Measurements from ENCODE around the gene GPR35.

The GPR35 gene

DNA sequence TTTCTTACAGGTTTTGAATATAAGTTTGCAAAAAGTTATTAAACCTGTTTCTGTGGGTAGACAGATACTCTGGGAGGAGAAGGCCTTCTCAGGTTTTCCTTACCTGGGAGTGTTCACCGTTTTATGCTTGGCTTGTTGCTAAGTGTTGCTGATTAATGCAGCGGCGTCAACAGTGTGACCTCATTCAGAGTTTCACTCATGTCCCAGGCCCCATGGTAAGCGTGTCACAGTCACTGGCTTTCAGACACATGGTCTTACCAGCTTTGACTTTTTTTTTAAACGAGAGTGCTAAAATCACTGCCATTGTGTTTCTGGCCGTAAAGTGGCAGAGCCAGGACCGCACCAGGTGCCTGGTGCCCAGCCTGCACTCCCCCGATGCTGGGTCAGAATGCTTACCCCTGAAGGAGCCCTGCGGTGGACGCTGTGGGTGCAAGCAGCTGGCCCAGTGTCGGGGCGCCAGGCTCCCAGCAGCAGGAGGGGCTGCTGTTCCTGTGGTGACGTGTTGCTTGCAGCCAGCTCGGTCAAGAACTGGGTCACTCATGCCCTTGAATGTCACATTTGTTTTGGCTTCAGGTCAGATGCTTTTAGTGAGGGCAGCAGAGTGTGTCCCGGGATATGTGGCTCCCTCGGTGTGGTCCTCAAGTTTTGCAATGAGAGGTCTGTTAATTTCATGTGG is 35.3 kb upstream of the GPR35 start:
- H3K4me3 ChIP-seq (ENCODE audit: low read depth, low read length), result no peak overlapping the region
- H3K27me3 ChIP-seq (ENCODE audit: control insufficient read depth, insufficient read depth, low read length), result no peaks in the 10 kb centered on the region
- H3K36me3 ChIP-seq (ENCODE audit: control insufficient read depth, insufficient read depth, low read length), result peaks cover 41% of the 10 kb centered on the region
- H3K27ac ChIP-seq (ENCODE audit: low read depth, low read length), result no peak overlapping the region
- H3K4me1 ChIP-seq (ENCODE audit: control insufficient read depth, insufficient read depth, low read length), result peaks cover 13% of the 10 kb centered on the region
- no peak overlapping the region for H3K9ac ChIP-seq (ENCODE audit: low read length)
- H3K9me3 ChIP-seq (ENCODE audit: control insufficient read depth, insufficient read depth, low read depth, low read length), result no peaks in the 10 kb centered on the region

DNA sequence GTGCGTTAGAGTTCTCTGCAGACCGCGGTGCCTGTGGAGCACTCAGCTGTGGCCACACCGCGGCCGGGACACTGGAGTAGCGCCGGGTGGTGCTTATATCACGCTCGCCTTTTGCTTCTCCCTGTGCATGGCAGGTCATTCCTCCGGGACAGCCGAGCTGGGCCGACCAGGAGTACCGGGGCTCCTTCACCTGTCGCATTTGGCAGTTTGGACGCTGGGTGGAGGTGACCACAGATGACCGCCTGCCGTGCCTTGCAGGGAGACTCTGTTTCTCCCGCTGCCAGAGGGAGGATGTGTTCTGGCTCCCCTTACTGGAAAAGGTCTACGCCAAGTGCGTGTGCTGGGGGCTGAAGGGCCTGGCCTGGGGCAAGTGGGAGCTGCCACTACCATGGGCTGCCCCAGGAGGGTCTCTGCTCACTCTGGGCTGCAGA is 34.6 kb upstream of the GPR35 start:
- Histone ChIP-seq H3K27me3 (ENCODE audit: control insufficient read depth, insufficient read depth, low read length) (no peaks in the 10 kb centered on the region), H3K9ac (ENCODE audit: low read length) (no peak overlapping the region), H3K4me1 (ENCODE audit: control insufficient read depth, insufficient read depth, low read length) (peaks cover 9% of the 10 kb centered on the region), H3K4me3 (ENCODE audit: low read depth, low read length) (no peak overlapping the region), H3K36me3 (ENCODE audit: control insufficient read depth, insufficient read depth, low read length) (peaks cover 41% of the 10 kb centered on the region), H3K27ac (ENCODE audit: low read depth, low read length) (no peak overlapping the region), H3K9me3 (ENCODE audit: control insufficient read depth, insufficient read depth, low read depth, low read length) (no peaks in the 10 kb centered on the region)

DNA sequence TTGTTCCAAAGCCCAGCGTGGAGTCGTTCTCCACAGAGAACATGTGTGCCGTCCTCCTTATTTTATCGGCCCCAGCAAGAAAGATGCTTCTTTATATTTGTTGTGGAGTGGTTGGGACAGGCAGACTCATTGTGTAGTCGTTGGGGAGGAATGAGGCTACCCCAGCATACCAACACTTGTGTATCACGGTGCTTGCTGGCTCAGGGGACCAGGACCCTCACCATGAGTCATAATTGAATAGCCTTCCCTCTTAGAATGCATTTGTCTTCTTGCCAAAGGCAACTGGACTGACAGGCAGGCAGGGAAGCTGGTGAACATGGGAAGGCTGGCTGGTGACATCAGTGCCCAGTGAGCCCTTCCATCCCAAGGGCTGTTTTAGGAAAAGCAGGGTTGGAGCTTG is 34.1 kb upstream of the GPR35 start:
- Histone ChIP-seq H3K27me3 (ENCODE audit: control insufficient read depth, insufficient read depth, low read length) (no peaks in the 10 kb centered on the region), H3K9ac (ENCODE audit: low read length) (no peak overlapping the region)

DNA sequence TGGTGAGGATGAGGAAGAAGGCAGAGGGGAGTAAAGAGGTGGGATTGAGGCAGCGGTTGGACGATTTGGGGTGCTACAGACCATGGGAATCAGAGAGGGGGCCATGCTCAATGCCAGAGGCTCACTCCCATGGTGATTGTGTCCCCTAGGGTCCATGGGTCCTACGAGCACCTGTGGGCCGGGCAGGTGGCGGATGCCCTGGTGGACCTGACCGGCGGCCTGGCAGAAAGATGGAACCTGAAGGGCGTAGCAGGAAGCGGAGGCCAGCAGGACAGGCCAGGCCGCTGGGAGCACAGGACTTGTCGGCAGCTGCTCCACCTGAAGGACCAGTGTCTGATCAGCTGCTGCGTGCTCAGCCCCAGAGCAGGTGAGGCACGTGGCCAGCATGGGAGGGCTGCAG is 33.5 kb upstream of the GPR35 start:
- no peaks in the 10 kb centered on the region for H3K9me3 ChIP-seq (ENCODE audit: control insufficient read depth, insufficient read depth, low read depth, low read length)
- no peak overlapping the region for H3K4me3 ChIP-seq (ENCODE audit: low read depth, low read length)
- no peak overlapping the region for H3K27ac ChIP-seq (ENCODE audit: low read depth, low read length)
- peaks cover 50% of the 10 kb centered on the region for H3K36me3 ChIP-seq (ENCODE audit: control insufficient read depth, insufficient read depth, low read length)
- peaks cover 9% of the 10 kb centered on the region for H3K4me1 ChIP-seq (ENCODE audit: control insufficient read depth, insufficient read depth, low read length)
- no peaks in the 10 kb centered on the region for H3K27me3 ChIP-seq (ENCODE audit: control insufficient read depth, insufficient read depth, low read length)
- H3K9ac ChIP-seq (ENCODE audit: low read length), result no peak overlapping the region

More for the DNA sequence above, 34.1 kb upstream of the GPR35 start:
- no peak overlapping the region for H3K4me3 ChIP-seq (ENCODE audit: low read depth, low read length)
- no peak overlapping the region for H3K27ac ChIP-seq (ENCODE audit: low read depth, low read length)
- no peaks in the 10 kb centered on the region for H3K9me3 ChIP-seq (ENCODE audit: control insufficient read depth, insufficient read depth, low read depth, low read length)
- peaks cover 9% of the 10 kb centered on the region for H3K4me1 ChIP-seq (ENCODE audit: control insufficient read depth, insufficient read depth, low read length)
- H3K36me3 ChIP-seq (ENCODE audit: control insufficient read depth, insufficient read depth, low read length), result peaks cover 46% of the 10 kb centered on the region

DNA sequence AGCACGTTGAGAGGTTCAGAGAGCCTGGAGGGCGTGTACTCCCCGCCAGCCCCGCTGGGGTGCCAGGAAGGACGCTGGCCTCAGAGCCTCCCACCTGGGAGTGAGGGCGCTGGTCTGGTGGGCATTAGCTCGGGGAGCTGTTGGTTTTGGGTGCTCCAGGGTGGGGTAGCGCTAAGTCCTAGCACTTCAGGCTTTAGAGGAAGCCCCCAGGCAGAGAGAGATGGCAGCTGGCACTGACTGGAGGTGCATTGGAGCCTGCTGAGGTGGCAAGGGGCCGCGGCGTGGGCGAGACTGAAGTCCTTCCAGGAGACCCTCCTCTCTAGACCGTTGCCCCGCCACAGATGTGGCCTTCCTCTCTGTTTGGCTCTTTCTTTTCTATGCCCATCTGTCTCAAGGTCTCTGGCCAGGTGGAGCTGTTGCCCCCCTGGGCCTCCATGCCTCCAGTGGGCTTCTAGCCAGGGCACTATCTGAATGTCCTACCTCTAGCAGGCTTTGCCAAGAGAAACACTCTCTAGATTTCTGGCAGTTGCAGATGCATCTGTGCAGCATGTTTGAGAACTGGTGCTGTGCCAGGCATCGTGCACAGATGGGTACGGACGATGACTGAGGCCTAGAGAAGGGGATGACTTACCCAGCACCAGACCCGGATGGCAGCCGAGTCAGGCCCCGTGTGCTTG is 32.1 kb upstream of the GPR35 start:
- Histone ChIP-seq H3K36me3 (ENCODE audit: control insufficient read depth, insufficient read depth, low read length) (peaks cover 63% of the 10 kb centered on the region), H3K9ac (ENCODE audit: low read length) (no peak overlapping the region), H3K4me1 (ENCODE audit: control insufficient read depth, insufficient read depth, low read length) (no peaks in the 10 kb centered on the region), H3K9me3 (ENCODE audit: control insufficient read depth, insufficient read depth, low read depth, low read length) (no peaks in the 10 kb centered on the region), H3K4me3 (ENCODE audit: low read depth, low read length) (no peak overlapping the region), H3K27ac (ENCODE audit: low read depth, low read length) (no peak overlapping the region), H3K27me3 (ENCODE audit: control insufficient read depth, insufficient read depth, low read length) (no peaks in the 10 kb centered on the region)

DNA sequence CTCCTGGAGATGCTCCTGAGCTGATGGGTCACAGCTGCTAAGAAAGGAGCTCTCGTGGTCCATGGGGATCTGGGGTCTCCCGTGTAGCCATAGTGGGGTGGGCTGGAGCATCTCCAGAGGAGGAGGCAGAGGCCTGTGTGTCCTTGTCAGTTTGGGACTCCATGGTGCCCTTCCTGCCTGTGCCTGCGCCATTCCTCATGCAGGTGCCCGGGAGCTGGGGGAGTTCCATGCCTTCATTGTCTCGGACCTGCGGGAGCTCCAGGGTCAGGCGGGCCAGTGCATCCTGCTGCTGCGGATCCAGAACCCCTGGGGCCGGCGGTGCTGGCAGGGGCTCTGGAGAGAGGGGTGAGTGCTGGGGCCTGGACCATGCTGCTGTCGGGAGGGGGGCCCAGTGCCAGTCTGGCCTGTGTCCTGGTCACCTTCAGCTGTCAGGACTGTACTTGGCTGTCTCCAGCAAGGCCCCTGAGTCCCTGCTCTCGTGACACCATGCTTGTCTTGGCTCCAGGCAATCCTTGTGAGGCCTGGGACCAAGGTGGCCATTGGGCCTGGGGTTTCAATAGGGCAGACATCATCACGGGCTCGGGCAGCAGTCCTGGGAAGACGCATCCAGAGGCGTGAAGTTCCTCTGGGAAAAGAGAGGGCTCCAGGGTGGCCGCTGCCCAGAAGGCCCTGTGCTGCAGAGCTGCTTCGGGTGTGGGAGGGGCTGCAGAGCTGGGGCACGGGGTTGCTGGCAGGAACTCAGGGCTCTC is 31.4 kb upstream of the GPR35 start:
- H3K9ac ChIP-seq (ENCODE audit: low read length), result no peak overlapping the region
- H3K27me3 ChIP-seq (ENCODE audit: control insufficient read depth, insufficient read depth, low read length), result no peaks in the 10 kb centered on the region
- H3K27ac ChIP-seq (ENCODE audit: low read depth, low read length), result no peak overlapping the region
- H3K9me3 ChIP-seq (ENCODE audit: control insufficient read depth, insufficient read depth, low read depth, low read length), result no peaks in the 10 kb centered on the region
- no peaks in the 10 kb centered on the region for H3K4me1 ChIP-seq (ENCODE audit: control insufficient read depth, insufficient read depth, low read length)
- no peak overlapping the region for H3K4me3 ChIP-seq (ENCODE audit: low read depth, low read length)
- peaks cover 68% of the 10 kb centered on the region for H3K36me3 ChIP-seq (ENCODE audit: control insufficient read depth, insufficient read depth, low read length)

DNA sequence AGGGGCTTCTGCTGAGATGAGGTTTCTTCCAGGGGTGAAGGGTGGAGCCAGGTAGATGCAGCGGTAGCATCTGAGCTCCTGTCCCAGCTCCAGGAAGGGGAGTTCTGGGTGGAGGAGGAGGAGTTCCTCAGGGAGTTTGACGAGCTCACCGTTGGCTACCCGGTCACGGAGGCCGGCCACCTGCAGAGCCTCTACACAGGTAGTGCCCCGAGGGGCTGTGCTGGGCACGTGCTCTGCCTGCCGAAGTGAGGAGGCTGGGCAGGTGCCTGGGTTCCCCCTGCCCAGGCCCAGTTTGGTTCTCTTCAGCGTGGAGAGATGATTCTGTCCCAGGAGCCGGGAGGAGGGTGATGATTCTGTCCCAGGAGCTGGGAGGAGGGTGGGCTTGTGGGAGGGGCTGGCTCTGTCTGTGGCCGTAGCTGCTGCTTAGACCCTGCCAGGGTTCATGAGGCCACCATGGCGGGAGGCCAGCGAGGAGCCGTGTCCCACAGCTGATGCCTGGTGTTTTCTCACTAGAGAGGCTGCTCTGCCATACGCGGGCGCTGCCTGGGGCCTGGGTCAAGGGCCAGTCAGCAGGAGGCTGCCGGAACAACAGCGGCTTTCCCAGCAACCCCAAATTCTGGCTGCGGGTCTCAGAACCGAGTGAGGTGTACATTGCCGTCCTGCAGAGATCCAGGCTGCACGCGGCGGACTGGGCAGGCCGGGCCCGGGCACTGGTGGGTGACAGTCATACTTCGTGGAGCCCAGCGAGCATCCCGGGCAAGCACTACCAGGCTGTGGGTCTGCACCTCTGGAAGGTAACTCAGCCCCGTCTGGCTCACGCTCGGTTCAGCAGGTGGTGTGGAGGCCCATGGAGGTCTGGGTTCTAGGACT is 30.5 kb upstream of the GPR35 start:
- Histone ChIP-seq H3K9ac (ENCODE audit: low read length) (no peak overlapping the region), H3K4me3 (ENCODE audit: low read depth, low read length) (no peak overlapping the region), H3K27me3 (ENCODE audit: control insufficient read depth, insufficient read depth, low read length) (no peaks in the 10 kb centered on the region), H3K9me3 (ENCODE audit: control insufficient read depth, insufficient read depth, low read depth, low read length) (no peaks in the 10 kb centered on the region), H3K4me1 (ENCODE audit: control insufficient read depth, insufficient read depth, low read length) (no peaks in the 10 kb centered on the region), H3K36me3 (ENCODE audit: control insufficient read depth, insufficient read depth, low read length) (peaks cover 71% of the 10 kb centered on the region), H3K27ac (ENCODE audit: low read depth, low read length) (no peak overlapping the region)

DNA sequence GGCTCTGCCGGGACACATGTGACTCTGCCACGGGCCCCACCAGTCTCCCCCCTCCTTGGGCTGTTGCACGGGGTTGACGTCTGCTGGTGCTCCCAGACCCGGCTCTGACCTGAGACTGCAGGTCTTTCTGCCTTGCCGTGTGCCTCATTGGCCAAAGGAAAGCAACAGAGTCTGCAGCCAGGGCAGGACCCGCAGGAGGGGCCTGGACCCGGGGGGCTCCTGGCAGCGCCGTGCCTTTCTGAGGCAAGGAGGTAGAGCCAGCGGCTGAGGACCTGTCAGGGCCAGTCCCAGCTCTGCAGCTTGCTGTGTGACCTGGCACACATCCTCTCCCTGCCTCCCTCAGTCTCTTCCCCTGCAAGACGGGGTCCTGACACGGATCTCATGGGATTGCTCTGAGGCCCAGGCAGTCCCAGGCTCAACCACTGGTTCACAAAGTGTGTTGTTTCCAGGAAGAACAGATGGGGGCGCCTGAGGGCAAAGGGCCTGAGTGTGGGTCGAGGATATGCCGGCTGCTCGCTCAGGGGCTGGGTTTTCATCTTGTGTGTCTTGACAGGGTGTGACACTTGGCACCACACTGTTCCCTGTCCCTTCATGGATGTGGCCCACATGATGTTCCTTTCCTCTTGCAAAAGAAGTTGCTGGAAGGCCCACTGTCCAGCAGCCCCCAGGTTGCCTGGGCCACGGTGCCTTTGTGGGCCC is 29.8 kb upstream of the GPR35 start:
- no peak overlapping the region for H3K4me3 ChIP-seq (ENCODE audit: low read depth, low read length)
- H3K36me3 ChIP-seq (ENCODE audit: control insufficient read depth, insufficient read depth, low read length), result peaks cover 68% of the 10 kb centered on the region
- no peak overlapping the region for H3K9ac ChIP-seq (ENCODE audit: low read length)
- H3K27ac ChIP-seq (ENCODE audit: low read depth, low read length), result no peak overlapping the region
- H3K27me3 ChIP-seq (ENCODE audit: control insufficient read depth, insufficient read depth, low read length), result no peaks in the 10 kb centered on the region
- no peaks in the 10 kb centered on the region for H3K4me1 ChIP-seq (ENCODE audit: control insufficient read depth, insufficient read depth, low read length)
- H3K9me3 ChIP-seq (ENCODE audit: control insufficient read depth, insufficient read depth, low read depth, low read length), result no peaks in the 10 kb centered on the region

DNA sequence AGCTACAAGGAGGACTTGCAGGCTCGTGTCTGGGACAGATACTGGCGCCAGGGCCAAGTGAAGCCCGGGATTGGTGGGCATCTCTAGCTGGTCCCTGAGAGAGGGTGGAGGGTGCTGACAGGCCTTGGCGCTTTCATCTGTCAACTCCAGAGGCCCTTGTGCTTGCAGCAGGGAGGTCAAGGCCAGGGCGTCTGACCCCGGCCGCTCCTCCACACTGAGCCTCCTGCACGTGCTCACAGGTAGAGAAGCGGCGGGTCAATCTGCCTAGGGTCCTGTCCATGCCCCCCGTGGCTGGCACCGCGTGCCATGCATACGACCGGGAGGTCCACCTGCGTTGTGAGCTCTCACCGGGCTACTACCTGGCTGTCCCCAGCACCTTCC is 29.2 kb upstream of the GPR35 start:
- H3K36me3 ChIP-seq (ENCODE audit: control insufficient read depth, insufficient read depth, low read length), result peaks cover 64% of the 10 kb centered on the region
- no peak overlapping the region for H3K9ac ChIP-seq (ENCODE audit: low read length)
- H3K9me3 ChIP-seq (ENCODE audit: control insufficient read depth, insufficient read depth, low read depth, low read length), result no peaks in the 10 kb centered on the region
- H3K27ac ChIP-seq (ENCODE audit: low read depth, low read length), result no peak overlapping the region
- no peaks in the 10 kb centered on the region for H3K27me3 ChIP-seq (ENCODE audit: control insufficient read depth, insufficient read depth, low read length)
- H3K4me3 ChIP-seq (ENCODE audit: low read depth, low read length), result no peak overlapping the region
- H3K4me1 ChIP-seq (ENCODE audit: control insufficient read depth, insufficient read depth, low read length), result no peaks in the 10 kb centered on the region

DNA sequence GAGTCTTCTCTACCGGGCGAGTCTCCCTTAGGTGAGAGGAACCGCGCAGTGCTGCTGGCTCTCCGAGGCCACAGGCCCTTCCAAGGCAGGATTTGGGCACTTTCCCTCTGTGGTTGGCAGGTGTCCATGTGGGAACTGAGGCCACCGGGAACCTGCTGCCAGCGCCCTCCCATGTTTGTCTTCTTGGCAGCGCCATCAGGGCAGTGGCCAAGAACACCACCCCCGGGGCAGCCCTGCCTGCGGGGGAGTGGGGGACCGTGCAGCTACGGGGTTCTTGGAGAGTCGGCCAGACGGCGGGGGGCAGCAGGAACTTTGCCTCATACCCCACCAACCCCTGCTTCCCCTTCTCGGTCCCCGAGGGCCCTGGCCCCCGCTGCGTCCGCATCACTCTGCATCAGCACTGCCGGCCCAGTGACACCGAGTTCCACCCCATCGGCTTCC is 28.8 kb upstream of the GPR35 start:
- no peak overlapping the region for H3K27ac ChIP-seq (ENCODE audit: low read depth, low read length)
- H3K9ac ChIP-seq (ENCODE audit: low read length), result no peak overlapping the region

More for the DNA sequence above, 28.8 kb upstream of the GPR35 start:
- H3K27me3 ChIP-seq (ENCODE audit: control insufficient read depth, insufficient read depth, low read length), result no peaks in the 10 kb centered on the region
- no peaks in the 10 kb centered on the region for H3K9me3 ChIP-seq (ENCODE audit: control insufficient read depth, insufficient read depth, low read depth, low read length)
- H3K4me3 ChIP-seq (ENCODE audit: low read depth, low read length), result no peak overlapping the region
- H3K4me1 ChIP-seq (ENCODE audit: control insufficient read depth, insufficient read depth, low read length), result no peaks in the 10 kb centered on the region
- H3K36me3 ChIP-seq (ENCODE audit: control insufficient read depth, insufficient read depth, low read length), result peaks cover 61% of the 10 kb centered on the region
